Astrocyte (in vitro differentiated cells and primary cell): ENCODE data around the gene TMEM259.

Experiments used
- CTCF ChIP-seq: IDR thresholded peaks from 2 replicates; pipeline ENCODE4 v1.5.1; 2011; ENCODE audit warnings: low read depth, mild to moderate bottlenecking, inconsistent platforms, low read length, moderate library complexity; ENCODE audit not compliant: insufficient read depth
- EZH2 ChIP-seq: IDR thresholded peaks from 2 replicates; pipeline ENCODE4 v1.6.1; 2012; ENCODE audit warnings: mild to moderate bottlenecking, low read length, inconsistent platforms; ENCODE audit not compliant: insufficient read depth

DNA sequence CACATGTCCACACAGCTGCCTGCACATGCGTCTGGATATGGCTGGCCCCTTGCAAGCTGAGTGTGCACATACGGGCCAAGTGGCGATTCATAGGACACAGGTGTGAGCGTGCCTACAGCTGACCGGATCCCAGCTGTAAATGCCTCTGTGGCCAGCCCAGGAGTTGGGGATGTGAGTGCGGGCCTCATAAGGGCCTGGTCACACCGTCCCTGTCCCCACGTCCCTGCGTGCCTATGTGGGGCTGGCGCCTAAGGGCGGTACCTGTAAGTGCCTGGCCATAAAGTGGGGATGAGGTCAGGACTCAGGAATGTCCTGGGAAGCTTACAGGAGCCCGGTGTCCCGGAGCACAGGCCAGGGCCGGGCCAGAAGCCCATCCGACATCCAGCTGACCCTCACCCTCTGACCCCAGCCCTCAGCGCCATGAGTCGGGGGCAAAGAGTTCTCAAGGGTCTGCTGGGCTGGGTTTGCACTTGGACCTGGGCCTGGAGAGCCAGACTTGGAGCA is 44.7 kb upstream of the TMEM259 start:
- TF ChIP-seq EZH2 = no peak
- no peak for TF ChIP-seq CTCF
